Activated CD8-positive, alpha-beta T cell treated with anti-CD3 and anti-CD28 coated beads for 36 hours (primary cell): Measurements from ENCODE around the gene TXK. TPM values are rescaled to one million over a fixed set of nuclear protein-coding genes. Genes with fewer than 3 reads are reported as not detected.
"Not testable (repeated sequence)": the region's sequence is repeated elsewhere in the genome, so short reads cannot be mapped to it uniquely, and the experiment has no call there.

Experiments used
- ATAC-seq: fragments of 200-7000 bp; cut with Tn5 transposase; one replicate; pipeline ENCODE4 v1.10.0; 2021; ENCODE audit warnings: mild to moderate bottlenecking, moderate library complexity
- CTCF ChIA-PET: fragments of 350-600 bp; sonication (Branson Sonifier 250); formaldehyde crosslinking; loops from one replicate; lab custom pipeline; 2021; ENCODE audit warnings: antibody characterized with exemption; lab: Charles Lee
- POLR2A ChIA-PET: fragments of 350-600 bp; sonication (Branson Sonifier 250); formaldehyde crosslinking; loops from one replicate; lab custom pipeline; 2021; ENCODE audit warnings: antibody characterized with exemption; lab: Charles Lee
- DNase-seq: peaks from one replicate; pipeline ENCODE4 v3.0.0-alpha.2; 2020
- H3K27ac Mint-ChIP-seq: one replicate; pipeline ENCODE4 v1.8.0; 2021; ENCODE audit warnings: mild to moderate bottlenecking, mixed read lengths
- H3K27me3 Mint-ChIP-seq: one replicate; pipeline ENCODE4 v1.8.0; 2021; ENCODE audit warnings: mixed read lengths
- H3K36me3 Mint-ChIP-seq: one replicate; pipeline ENCODE4 v1.8.0; 2021; ENCODE audit warnings: low read depth, mixed read lengths
- H3K4me1 Mint-ChIP-seq: one replicate; pipeline ENCODE4 v1.8.0; 2021; ENCODE audit warnings: low read depth, mixed read lengths
- H3K4me3 Mint-ChIP-seq: one replicate; pipeline ENCODE4 v1.8.0; 2021; ENCODE audit warnings: mild to moderate bottlenecking, moderate library complexity, mixed read lengths
- H3K9me3 Mint-ChIP-seq: one replicate; pipeline ENCODE4 v1.8.0; 2021; ENCODE audit warnings: mixed read lengths
- CTCF ChIP-seq: fragments of 200-600 bp; IDR thresholded peaks from one replicate; pipeline ENCODE4 v1.8.0; 2022; ENCODE audit warnings: antibody characterized with exemption, mild to moderate bottlenecking
- intact Hi-C: fragments of 100-400 bp; cut with micrococcal nuclease; formaldehyde crosslinking; loops from one replicate; pipeline ENCODE4 v1.10.0; 2022
- total RNA-seq, 2 experiments: library from RNA; stranded (reverse); gene quantifications; one replicate each; pipeline ENCODE4 v1.2.3, GENCODE V29; 2021

The TXK gene
- total RNA-seq, 2 experiments from 2014 or later: 20.6 to 23.5 TPM

GRCh38 chr4:48173056-48173991 lies 39.3 kb upstream of the TXK start:
- Mint-ChIP-seq H3K27me3 (no peaks in the 10 kb centered on the region), H3K4me3 (no peak overlapping the region), H3K36me3 (peaks cover 4% of the 10 kb centered on the region), H3K9me3 (peaks cover 6% of the 10 kb centered on the region), H3K4me1 (peaks cover 28% of the 10 kb centered on the region), H3K27ac (no peak overlapping the region)
- ChIA-PET POLR2A (interaction anchor here (0.6 kb wide), 1 partner anchor 135 kb away, joined by 4 read pairs; no protein-coding TSS in a partner anchor), CTCF (interaction anchor here (1.1 to 1.4 kb wide), 2 partner anchors 102 to 139 kb away, joined by 3 to 4 read pairs; no protein-coding TSS in a partner anchor)
- no peak for TF ChIP-seq CTCF
- intact Hi-C loops: no loop called here
- ATAC-seq: no peak
- DNase-seq: no peak

DNA sequence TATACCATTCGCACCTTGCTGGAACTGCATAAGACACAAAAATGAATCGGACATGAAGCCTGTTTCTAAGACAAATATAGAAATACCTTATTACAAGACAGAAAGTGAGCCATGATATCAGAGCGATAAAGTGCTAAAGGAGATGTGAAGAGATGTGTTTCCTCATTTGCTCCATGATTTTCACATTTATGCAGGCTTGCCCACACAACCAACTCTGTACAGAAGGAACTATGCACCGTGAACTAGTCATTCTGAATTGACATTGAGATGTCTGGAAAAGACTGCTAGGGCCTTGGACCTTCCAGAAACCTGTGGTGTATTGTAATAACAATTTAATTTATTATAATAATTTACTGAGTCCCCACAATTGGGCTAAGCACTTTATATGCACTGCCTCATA lies 38.6 kb upstream of the TXK start:
- Mint-ChIP-seq H3K9me3 (no peaks in the 10 kb centered on the region), H3K27me3 (no peaks in the 10 kb centered on the region), H3K4me1 (peaks cover 35% of the 10 kb centered on the region), H3K4me3 (no peak overlapping the region), H3K36me3 (peaks cover 10% of the 10 kb centered on the region), H3K27ac (no peak overlapping the region)
- ATAC-seq: no peak
- CTCF ChIA-PET: interaction anchor here (1.4 kb wide), 1 partner anchor 138 kb away, joined by 3 read pairs; no protein-coding TSS in a partner anchor
- no peak for TF ChIP-seq CTCF
- intact Hi-C loops: no loop called here
- no peak for DNase-seq
- POLR2A ChIA-PET: no interaction called here

DNA sequence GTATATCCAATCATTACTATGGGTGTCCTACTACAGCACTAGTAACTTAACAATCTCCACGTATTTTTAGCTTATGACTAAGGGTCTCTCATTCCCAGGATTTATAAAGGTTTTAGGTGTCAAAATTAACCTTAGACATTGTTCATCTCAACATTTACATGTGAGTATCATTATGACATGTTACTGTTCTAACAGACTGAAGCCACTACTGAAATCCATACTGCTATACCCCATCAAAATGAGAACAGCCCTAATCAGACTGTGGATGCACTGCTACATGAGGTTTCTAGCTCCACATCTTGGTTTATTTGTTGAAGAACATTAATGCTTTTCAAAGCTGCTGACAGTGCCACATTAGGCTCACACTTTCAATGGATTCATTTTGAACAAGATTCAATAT lies 35.6 kb upstream of the TXK start:
- peaks cover 17% of the 10 kb centered on the region for H3K36me3 Mint-ChIP-seq
- ChIA-PET CTCF (no interaction called here), POLR2A (no interaction called here)
- H3K27ac Mint-ChIP-seq: no peak overlapping the region
- ATAC-seq (no peak), DNase-seq (no peak)
- peaks cover 24% of the 10 kb centered on the region for H3K4me1 Mint-ChIP-seq
- H3K4me3 Mint-ChIP-seq: no peak overlapping the region
- no peak for TF ChIP-seq CTCF
- no peaks in the 10 kb centered on the region for H3K27me3 Mint-ChIP-seq
- intact Hi-C loops: no loop called here
- H3K9me3 Mint-ChIP-seq: no peaks in the 10 kb centered on the region

DNA sequence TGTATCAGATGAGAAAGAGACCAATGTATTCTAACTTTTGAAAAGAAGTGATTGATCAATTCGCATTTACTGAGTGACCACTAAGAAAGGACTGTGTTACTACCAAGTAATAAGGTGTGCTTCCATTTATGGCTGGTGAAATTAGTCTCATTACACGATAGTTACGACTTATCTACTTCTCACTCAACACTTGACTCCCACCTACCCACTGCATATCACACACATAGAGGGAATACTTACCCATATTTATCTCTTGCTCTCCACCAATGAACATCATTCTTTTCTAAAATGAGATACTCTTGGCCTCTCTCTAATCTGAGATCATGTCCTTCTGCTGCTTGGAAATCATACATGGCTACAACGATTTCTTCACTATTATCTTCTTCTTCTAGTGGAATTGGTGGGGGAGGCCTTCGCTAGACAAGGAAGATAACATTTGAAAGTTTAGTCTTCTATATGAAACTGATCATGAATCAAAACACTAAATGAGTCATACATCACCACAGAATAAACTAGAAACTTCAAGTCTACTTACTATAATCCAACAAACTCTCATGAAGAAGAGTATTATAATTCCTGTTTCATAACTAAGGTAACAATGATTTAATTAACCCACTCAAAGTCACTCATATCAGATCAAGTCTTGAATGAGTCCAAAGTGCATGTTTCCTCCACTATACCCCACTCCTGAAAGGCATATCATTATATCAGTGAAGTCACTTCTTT lies 33.7 kb upstream of the TXK start:
- intact Hi-C loops: no loop called here
- H3K27me3 Mint-ChIP-seq: no peaks in the 10 kb centered on the region
- no peaks in the 10 kb centered on the region for H3K9me3 Mint-ChIP-seq
- H3K36me3 Mint-ChIP-seq: peaks cover 17% of the 10 kb centered on the region
- TF ChIP-seq CTCF: no peak
- DNase-seq (no peak), ATAC-seq (peak; percentile 86)
- peak overlapping the region; percentile 0 for H3K27ac Mint-ChIP-seq
- H3K4me1 Mint-ChIP-seq: peaks cover 22% of the 10 kb centered on the region
- POLR2A ChIA-PET: no interaction called here
- CTCF ChIA-PET: interaction anchor here (0.9 to 1.2 kb wide), 2 partner anchors 107 to 112 kb away, joined by 4 read pairs; no protein-coding TSS in a partner anchor
- no peak overlapping the region for H3K4me3 Mint-ChIP-seq

- H3K4me3 Mint-ChIP-seq, H3K27ac Mint-ChIP-seq, H3K27me3 Mint-ChIP-seq, intact Hi-C loops, CTCF ChIA-PET, H3K9me3 Mint-ChIP-seq, ATAC-seq, POLR2A ChIA-PET, DNase-seq: not testable (repeated sequence)
- H3K4me1 Mint-ChIP-seq: peaks cover 41% of the 10 kb centered on the region
- H3K36me3 Mint-ChIP-seq: peaks cover 17% of the 10 kb centered on the region
These were observed 30.5 kb upstream of the TXK start for GRCh38 chr4:48164561-48164960.
